HepG2 (cell line): ENCODE results near the gene JMJD6. TPM values are rescaled to one million over a fixed set of nuclear protein-coding genes. Genes with fewer than 3 reads are reported as not detected.

Experiments
- CHD4 ChIP-seq: fragments of 200-600 bp; sonication (generic); IDR thresholded peaks from 2 replicates; pipeline ENCODE4 v1.7.0; 2017; ENCODE audit warnings: mild to moderate bottlenecking, low read length, borderline replicate concordance
- EP300 ChIP-seq, 3 experiments: sonication (generic) in 1 of 3; formaldehyde crosslinking in 1 of 3; IDR thresholded peaks; 2 replicates each; pipeline versions ENCODE4 v1.5.1 to v1.6.1; 2011 to 2020; ENCODE audit warnings: low read depth in 2 of 3, low read length in 2 of 3, borderline replicate concordance in 1 of 3, improper control_type of control experiment in 1 of 3, mild to moderate bottlenecking in 1 of 3, missing genetic modification reagents in 1 of 3, moderate library complexity in 1 of 3
- FOXK1 ChIP-seq: sonication (generic); formaldehyde crosslinking; IDR thresholded peaks from 2 replicates; pipeline ENCODE4 v1.4.0; 2020; ENCODE audit warnings: low read depth, missing genetic modification reagents, borderline replicate concordance
- FOXM1 ChIP-seq: sonication (generic); formaldehyde crosslinking; IDR thresholded peaks from 2 replicates; pipeline ENCODE4 v1.5.0; 2020; ENCODE audit warnings: missing genetic modification reagents
- KAT2B ChIP-seq: fragments of 150-350 bp; IDR thresholded peaks from 2 replicates; pipeline ENCODE4 v1.6.1; 2014; ENCODE audit warnings: low read depth, low read length, borderline replicate concordance
- MAF1 ChIP-seq: sonication (generic); formaldehyde crosslinking; IDR thresholded peaks from 2 replicates; pipeline ENCODE4 v1.5.0; 2020; ENCODE audit warnings: missing genetic modification reagents, borderline replicate concordance
- NAIF1 ChIP-seq: sonication (generic); formaldehyde crosslinking; IDR thresholded peaks from 2 replicates; pipeline ENCODE4 v1.5.0; 2020; ENCODE audit warnings: mild to moderate bottlenecking, missing genetic modification reagents, borderline replicate concordance
- PHF21A ChIP-seq: sonication (generic); formaldehyde crosslinking; IDR thresholded peaks from 2 replicates; pipeline ENCODE4 v1.5.0; 2020; ENCODE audit warnings: mild to moderate bottlenecking, missing genetic modification reagents
- RARG ChIP-seq: sonication (generic); formaldehyde crosslinking; IDR thresholded peaks from 2 replicates; pipeline ENCODE4 v1.4.0; 2020; ENCODE audit warnings: low read depth, mild to moderate bottlenecking, missing genetic modification reagents
- TBP ChIP-seq: sonication (generic); formaldehyde crosslinking; IDR thresholded peaks from 2 replicates; pipeline ENCODE4 v1.5.0; 2020; ENCODE audit warnings: missing genetic modification reagents
- TBX3 ChIP-seq: fragments of 450-650 bp; IDR thresholded peaks from 2 replicates; pipeline ENCODE4 v1.6.1; 2017; ENCODE audit warnings: antibody characterized with exemption, mild to moderate bottlenecking, inconsistent platforms, borderline replicate concordance
- YEATS2 ChIP-seq: sonication (generic); formaldehyde crosslinking; IDR thresholded peaks from 2 replicates; pipeline ENCODE4 v1.4.0; 2020; ENCODE audit warnings: missing genetic modification reagents, borderline replicate concordance
- ZBTB7B ChIP-seq: sonication (generic); formaldehyde crosslinking; IDR thresholded peaks from 2 replicates; pipeline ENCODE4 v1.4.0; 2020; ENCODE audit warnings: missing genetic modification reagents
- ZFP91 ChIP-seq: sonication (generic); formaldehyde crosslinking; IDR thresholded peaks from 2 replicates; pipeline ENCODE4 v1.9.0; 2022; ENCODE audit warnings: missing genetic modification reagents, mild to moderate bottlenecking, borderline replicate concordance
- ZMYM3 ChIP-seq: sonication (generic); formaldehyde crosslinking; IDR thresholded peaks from 2 replicates; pipeline ENCODE4 v1.5.1; 2020; ENCODE audit warnings: mild to moderate bottlenecking, missing genetic modification reagents
- ZNF256 ChIP-seq: sonication (generic); formaldehyde crosslinking; conservative IDR thresholded peaks from 2 replicates; pipeline ENCODE4 v1.4.0; 2020; ENCODE audit warnings: missing genetic modification reagents
- ZNF326 ChIP-seq: sonication (generic); formaldehyde crosslinking; IDR thresholded peaks from 2 replicates; pipeline ENCODE4 v1.4.0; 2020; ENCODE audit warnings: missing genetic modification reagents, borderline replicate concordance
- ZNF343 ChIP-seq: sonication (generic); formaldehyde crosslinking; IDR thresholded peaks from 2 replicates; pipeline ENCODE4 v1.4.0; 2020; ENCODE audit warnings: mild to moderate bottlenecking, missing genetic modification reagents
- ZNF773 ChIP-seq: sonication (generic); formaldehyde crosslinking; IDR thresholded peaks from 2 replicates; pipeline ENCODE4 v1.4.0; 2020; ENCODE audit warnings: missing genetic modification reagents, borderline replicate concordance
- ZNF780A ChIP-seq: sonication (generic); formaldehyde crosslinking; IDR thresholded peaks from 2 replicates; pipeline ENCODE4 v1.8.0; 2022; ENCODE audit warnings: mild to moderate bottlenecking, missing genetic modification reagents, moderate library complexity
- ZNF788 ChIP-seq: sonication (generic); formaldehyde crosslinking; IDR thresholded peaks from 2 replicates; pipeline ENCODE4 v1.5.0; 2020; ENCODE audit warnings: mild to moderate bottlenecking, missing genetic modification reagents, borderline replicate concordance
- ZNF83 ChIP-seq: sonication (generic); formaldehyde crosslinking; IDR thresholded peaks from 2 replicates; pipeline ENCODE4 v1.4.0; 2020; ENCODE audit warnings: missing genetic modification reagents, mild to moderate bottlenecking, borderline replicate concordance
- ZSCAN25 ChIP-seq: sonication (generic); formaldehyde crosslinking; IDR thresholded peaks from 2 replicates; pipeline ENCODE4 v1.8.0; 2022; ENCODE audit warnings: mild to moderate bottlenecking, missing genetic modification reagents
- polyA plus RNA-seq, 8 experiments: library from polyadenylated mRNA; depleted of rRNA in 3 of 8; stranded (reverse) in 7 of 8; unstranded in 1 of 8; fragments of >200 nt; fragmentation: Illumina TruSeq in 4 of 8; extraction: Trizol in 4 of 8; gene quantifications; 2 replicates each; pipeline versions ENCODE4 v1.2.1 to v1.2.3, GENCODE V29; 2011 to 2016; ENCODE audit warnings: low read depth in 4 of 8, missing spikeins in 1 of 8, mixed read lengths in 1 of 8; ENCODE audit not compliant: insufficient read depth in 1 of 8
- total RNA-seq, 5 experiments: library from RNA; depleted of rRNA; stranded (reverse); fragments of >200 nt; fragmentation: Illumina TruSeq; extraction: Trizol; gene quantifications; 2 replicates each; pipeline ENCODE4 v1.2.3, GENCODE V29; 2016; ENCODE audit warnings: low read depth in 1 of 5
- TF ChIP-seq, protein P1 (sequence below): IDR thresholded peaks from 2 replicates; pipeline ENCODE4 v1.6.1; 2012; ENCODE audit warnings: inconsistent platforms
- TF ChIP-seq, protein P2 (sequence below): sonication (generic); formaldehyde crosslinking; IDR thresholded peaks from 2 replicates; pipeline ENCODE4 v1.8.1; 2023; ENCODE audit warnings: mild to moderate bottlenecking, missing genetic modification reagents
- TF ChIP-seq, protein P3 (sequence below): fragments of 450-650 bp; IDR thresholded peaks from 2 replicates; pipeline ENCODE4 v1.6.1; 2016

The JMJD6 gene
- total and polyA plus RNA-seq, 2 of the 13 experiments (the other 11 are each of a cell fraction or from before 2014, with no cell fraction given) = 33.6 to 41.0 TPM

DNA sequence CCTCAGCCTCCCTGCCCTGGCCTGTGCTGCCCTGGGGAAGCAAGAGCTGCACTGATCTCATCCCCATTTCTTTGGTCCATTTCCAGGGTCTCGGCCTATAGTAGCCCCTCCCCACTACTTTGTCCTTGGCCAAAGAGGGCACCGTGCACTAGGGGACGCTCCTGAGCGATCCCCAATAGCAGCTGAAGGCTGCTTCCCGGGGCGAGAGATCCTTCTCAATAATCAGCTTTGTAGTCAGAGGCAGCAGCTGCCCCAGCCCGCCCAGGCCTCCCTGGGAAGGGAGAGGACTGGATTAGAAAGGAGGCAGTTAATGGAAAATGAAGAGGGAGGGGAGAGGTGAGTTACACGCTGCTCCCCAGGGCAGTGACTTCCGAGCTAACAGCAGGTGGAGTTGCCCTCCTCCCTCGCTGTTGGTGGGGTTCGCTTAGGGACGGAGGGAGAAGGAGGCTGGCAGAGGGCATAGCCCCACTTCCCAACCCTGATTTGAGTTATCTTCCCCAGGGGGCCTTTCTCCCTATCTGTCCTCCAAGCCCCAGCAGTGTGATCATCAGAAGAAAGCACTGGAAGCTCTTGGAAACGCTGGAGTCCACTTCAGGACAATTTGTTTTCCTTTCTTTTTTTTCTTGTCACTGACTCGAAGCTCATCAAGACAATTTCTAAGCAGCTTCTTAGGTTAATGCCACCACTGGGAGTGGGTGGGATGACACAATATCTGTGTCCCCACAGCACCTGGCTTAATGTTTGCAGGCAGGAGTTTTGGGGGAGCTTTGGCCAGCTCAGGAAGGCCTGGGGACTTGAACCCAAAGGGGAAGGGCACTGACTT lies 18.2 kb downstream of the JMJD6 start (continued):
- TF ChIP-seq ZNF773 (CRISPR knock-in tag) (no peak), ZNF256 (CRISPR knock-in tag) (no peak), ZFP91 (CRISPR knock-in tag) (peak; percentile 23; the same call in 1 of the 2 replicates), ZNF83 (no peak), ZSCAN25 (CRISPR knock-in tag) (no peak), MAF1 (CRISPR knock-in tag) (no peak), TBX3 (no peak), PHF21A (no peak), FOXK1 (CRISPR knock-in tag) (no peak), TBP (CRISPR knock-in tag) (no peak), KAT2B (no peak), CHD4 (0 out of 2 replicates have a peak, but pooled peaks have one; percentile 37), ZNF326 (CRISPR knock-in tag) (no peak), EP300 (IDR thresholded peaks at IDR 0.05; ENCODE audit: low read depth in 2 of 2, low read length in 2 of 2) (no peak), EP300 (CRISPR knock-in tag; IDR thresholded peaks at IDR 0.05; ENCODE audit: borderline replicate concordance) (0 out of 2 replicates have a peak, but pooled peaks have one; percentile 29), ZMYM3 (0 out of 2 replicates have a peak, but pooled peaks have one; percentile 8), YEATS2 (CRISPR knock-in tag) (0 out of 2 replicates have a peak, but pooled peaks have one; percentile 11), ZNF788 (CRISPR knock-in tag) (no peak), RARG (CRISPR knock-in tag) (no peak), ZNF343 (CRISPR knock-in tag) (no peak), NAIF1 (CRISPR knock-in tag) (no peak), FOXM1 (CRISPR knock-in tag) (no peak), ZNF780A (CRISPR knock-in tag) (no peak), ZBTB7B (CRISPR knock-in tag) (0 out of 2 replicates have a peak, but pooled peaks have one; percentile 25)
- TF ChIP-seq, protein P1, sequence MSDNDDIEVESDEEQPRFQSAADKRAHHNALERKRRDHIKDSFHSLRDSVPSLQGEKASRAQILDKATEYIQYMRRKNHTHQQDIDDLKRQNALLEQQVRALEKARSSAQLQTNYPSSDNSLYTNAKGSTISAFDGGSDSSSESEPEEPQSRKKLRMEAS = peak; percentile 33
- TF ChIP-seq, protein P2, sequence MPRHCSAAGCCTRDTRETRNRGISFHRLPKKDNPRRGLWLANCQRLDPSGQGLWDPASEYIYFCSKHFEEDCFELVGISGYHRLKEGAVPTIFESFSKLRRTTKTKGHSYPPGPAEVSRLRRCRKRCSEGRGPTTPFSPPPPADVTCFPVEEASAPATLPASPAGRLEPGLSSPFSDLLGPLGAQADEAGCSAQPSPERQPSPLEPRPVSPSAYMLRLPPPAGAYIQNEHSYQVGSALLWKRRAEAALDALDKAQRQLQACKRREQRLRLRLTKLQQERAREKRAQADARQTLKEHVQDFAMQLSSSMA = 0 out of 2 replicates have a peak, but pooled peaks have one; percentile 53
- TF ChIP-seq, protein P3, sequence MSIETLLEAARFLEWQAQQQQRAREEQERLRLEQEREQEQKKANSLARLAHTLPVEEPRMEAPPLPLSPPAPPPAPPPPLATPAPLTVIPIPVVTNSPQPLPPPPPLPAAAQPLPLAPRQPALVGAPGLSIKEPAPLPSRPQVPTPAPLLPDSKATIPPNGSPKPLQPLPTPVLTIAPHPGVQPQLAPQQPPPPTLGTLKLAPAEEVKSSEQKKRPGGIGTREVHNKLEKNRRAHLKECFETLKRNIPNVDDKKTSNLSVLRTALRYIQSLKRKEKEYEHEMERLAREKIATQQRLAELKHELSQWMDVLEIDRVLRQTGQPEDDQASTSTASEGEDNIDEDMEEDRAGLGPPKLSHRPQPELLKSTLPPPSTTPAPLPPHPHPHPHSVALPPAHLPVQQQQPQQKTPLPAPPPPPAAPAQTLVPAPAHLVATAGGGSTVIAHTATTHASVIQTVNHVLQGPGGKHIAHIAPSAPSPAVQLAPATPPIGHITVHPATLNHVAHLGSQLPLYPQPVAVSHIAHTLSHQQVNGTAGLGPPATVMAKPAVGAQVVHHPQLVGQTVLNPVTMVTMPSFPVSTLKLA = no peak
